Amniotic epithelial cell (primary cell): ENCODE data around the gene LRMDA.
A peak's percentile ranks its signal among the peaks of the same experiment; 100 is the strongest.

ENCODE experiments used
- DNase-seq: peaks from one replicate; pipeline ENCODE4 v3.0.0-alpha.2; 2010; ENCODE audit warnings: low read depth

LRMDA gene

GRCh38 chr10:75672111-75672671, 240.8 kb downstream of the LRMDA start:
- no peak for DNase-seq

- peak; percentile 26 for DNase-seq
Measured at GRCh38 chr10:75672842-75673241, 241.4 kb downstream of the LRMDA start.

DNA sequence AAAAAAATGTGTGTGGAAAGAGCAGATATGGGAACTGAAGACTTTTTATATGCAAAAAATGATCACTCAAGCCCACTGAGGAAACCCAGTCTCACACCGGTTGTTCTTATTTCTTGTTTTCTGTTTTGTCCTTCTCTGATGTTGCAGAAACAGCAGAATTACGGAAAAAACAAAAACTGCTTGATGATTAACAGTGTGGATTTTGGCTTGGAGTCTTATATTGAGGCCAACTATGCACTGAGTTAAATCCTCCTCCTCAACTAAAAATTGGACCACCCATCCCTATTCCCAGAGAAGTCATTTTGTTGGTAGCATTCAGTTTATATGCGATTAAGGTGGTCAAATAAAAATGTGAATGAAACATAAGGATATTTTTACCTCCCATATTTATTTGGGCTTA, 246.1 kb downstream of the LRMDA start:
- DNase-seq: no peak

DNA sequence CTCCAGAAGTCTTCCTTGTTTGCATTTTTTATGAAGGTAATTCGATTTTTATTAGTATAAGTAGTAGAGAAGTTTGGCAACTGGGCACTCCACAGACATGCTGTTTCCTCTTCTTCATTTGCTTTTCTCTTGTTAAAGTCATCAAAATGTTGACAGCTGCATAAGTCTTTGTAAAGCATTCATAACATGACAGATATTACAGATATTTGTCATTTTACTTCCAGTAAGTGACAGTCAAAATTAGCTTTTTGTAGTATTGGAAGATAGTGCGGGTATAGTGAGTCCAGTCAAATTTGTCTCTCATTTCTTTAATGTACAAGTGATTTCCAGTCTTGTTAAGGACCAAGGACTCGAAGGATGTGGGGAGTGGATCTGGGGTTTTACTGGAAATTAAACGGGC, 247.1 kb downstream of the LRMDA start:
- no peak for DNase-seq

- DNase-seq: no peak
Measured at GRCh38 chr10:75679536-75679935, 248.1 kb downstream of the LRMDA start.

DNA sequence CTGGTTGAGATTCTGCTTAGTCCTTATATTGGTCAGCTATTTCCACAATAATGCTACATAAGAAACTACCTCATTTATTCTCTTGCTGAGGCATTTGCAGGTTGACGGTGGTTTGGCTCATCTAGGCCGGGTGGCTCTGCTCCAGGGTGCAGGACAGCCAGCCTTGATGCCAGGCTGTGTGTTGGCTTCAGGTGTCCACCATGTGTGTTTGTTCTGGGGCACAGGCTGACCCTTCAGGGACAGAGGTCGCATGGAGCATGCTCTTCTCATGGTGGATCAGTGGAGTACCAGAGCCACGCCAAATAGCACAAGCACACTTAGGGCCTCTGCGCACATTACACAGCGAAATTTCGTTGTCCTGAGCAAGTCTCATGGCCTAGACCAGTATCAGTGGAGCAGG, 249.9 kb downstream of the LRMDA start:
- no peak for DNase-seq

- no peak for DNase-seq
Measured at GRCh38 chr10:75682649-75683557, 251.5 kb downstream of the LRMDA start.

- no peak for DNase-seq
Measured at GRCh38 chr10:75685187-75685586, 253.8 kb downstream of the LRMDA start.

GRCh38 chr10:75688506-75689300, 257.3 kb downstream of the LRMDA start:
- DNase-seq: no peak

GRCh38 chr10:75693489-75693888, 262.1 kb downstream of the LRMDA start:
- DNase-seq: no peak

GRCh38 chr10:75694269-75694668, 262.8 kb downstream of the LRMDA start:
- no peak for DNase-seq

DNA sequence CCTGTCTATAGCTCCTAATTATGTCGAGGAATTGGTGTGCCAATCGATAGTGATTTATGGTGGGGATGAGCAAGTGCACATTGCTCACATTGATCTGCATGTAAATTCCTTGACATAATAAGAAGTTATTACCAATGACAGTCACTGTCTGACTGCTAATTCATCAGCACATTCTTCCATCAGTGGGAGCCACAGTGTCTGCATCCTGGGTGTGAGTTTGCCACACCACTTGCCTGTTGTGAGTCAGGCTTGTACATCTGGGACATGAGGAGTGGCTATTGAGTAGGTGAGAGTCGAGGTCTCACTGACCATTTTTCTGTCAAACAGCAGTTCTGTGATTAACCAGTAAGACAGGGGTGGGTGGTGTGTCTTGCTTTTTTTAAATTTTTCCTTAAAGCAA, 263.4 kb downstream of the LRMDA start:
- no peak for DNase-seq

DNA sequence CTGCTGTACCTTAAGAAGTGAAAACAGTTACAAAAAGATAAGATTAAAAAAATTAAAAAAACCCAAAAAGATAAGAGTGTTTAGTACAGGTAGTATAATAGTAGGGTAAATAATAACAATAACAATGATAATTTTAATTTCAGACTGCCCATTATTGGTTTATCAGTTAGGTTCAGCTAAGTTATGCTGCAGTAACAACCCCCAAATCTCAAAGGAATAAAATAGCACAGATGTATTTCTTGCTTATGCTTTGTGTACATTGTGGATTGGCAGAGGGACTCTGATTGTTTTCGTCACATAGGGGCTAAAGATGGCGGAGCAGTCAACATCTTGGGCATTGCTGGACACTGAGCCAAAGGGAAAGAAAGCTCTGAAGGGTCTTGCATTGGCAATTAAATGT, 264.6 kb downstream of the LRMDA start:
- DNase-seq: no peak

DNA sequence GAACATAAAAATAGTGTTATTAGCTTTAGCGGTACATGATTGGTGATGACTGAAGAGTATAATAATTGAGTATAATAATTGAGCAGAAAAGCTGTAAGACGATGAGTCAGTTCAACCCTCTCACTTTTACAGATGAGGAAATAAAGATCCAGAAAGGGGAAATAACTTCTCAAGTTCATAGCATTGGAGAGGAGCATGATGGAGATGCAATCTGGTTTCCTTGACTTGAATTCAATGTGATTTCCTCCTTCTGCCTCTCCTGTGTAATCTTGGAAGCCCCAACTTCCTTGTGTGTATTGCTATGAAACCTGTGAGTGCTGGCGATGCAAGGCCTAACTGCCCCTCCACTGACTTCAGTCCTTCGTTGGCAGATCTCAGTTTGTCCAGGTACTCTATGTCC, 265.1 kb downstream of the LRMDA start:
- DNase-seq: no peak

GRCh38 chr10:75703191-75703854, 271.9 kb downstream of the LRMDA start:
- no peak for DNase-seq

DNA sequence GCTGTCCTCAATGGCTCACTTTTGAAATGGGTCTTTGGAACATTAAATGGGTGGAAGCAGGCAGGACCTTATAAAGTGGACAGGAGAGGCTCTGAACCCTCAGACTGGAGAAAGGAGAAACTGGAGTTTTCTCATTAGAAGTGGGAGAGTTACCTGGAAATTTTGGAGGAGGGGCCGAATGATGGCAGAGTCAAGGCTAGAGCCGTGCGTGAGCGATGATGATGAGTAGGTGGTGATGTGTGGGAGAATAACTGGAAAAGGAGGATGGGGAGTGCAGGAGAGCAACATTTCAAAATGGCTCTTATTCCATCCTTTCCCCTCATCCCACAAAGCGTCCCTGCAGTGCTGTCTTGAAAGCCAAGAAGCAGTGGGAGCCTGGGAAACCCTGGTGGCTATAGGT, 274.0 kb downstream of the LRMDA start:
- DNase-seq: no peak

DNA sequence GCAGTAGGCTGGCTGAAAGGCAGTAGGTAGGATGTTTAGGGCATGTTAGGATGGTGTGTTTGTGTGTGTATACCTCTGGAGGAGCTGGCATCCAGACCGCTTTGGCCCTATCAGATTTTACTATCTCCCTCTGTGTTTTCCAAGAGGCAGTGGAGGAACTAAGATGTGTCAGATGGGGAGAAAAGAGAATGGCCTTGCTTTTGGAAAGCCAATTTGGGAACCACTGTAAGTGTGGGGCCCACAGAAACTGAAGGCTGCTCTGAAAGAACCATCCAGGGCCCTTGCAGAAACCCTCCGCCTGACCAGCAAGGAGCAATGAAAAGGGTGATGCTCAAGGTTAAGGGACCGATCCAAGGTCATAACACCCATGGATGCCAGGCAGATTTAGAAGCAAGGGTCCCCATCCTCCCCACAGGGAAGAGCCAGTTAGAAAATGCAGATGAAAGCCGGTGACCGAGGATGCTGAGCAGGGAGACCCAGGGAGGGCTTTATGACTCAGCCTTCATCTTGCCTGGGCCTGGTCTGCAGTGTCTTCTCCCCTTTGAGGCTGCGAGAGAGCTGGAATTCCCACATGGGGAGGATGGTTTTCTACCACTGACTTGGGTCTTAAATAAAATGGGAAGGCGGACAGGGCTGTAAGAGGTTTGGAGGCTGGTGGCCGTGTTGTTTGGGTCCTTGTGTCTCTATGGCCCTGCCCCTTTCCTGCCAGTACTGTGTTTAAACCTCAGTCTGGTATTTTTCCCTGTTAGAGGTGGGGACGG, 275.8 kb downstream of the LRMDA start:
- no peak for DNase-seq

GRCh38 chr10:75708060-75708459, 276.6 kb downstream of the LRMDA start:
- DNase-seq: peak; percentile 2

DNA sequence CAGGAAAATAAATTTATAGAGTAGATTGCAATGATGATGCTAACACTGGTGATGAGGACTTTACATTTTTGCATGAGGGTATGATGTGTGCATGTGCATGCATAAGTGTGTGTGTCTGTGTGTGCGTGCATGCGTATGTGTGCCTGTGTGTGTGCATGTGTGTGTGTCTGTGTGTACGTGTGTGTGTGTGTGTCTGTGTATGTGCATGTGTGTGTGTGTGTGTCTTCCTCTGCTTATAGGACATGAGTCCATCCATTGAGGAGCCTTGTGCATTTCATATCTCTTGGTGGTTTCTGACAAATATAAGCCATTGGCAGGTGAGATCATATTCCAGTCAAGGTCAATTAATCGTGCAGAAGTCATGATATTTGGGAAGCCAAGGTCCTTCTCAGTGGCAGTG, 277.8 kb downstream of the LRMDA start:
- no peak for DNase-seq

DNA sequence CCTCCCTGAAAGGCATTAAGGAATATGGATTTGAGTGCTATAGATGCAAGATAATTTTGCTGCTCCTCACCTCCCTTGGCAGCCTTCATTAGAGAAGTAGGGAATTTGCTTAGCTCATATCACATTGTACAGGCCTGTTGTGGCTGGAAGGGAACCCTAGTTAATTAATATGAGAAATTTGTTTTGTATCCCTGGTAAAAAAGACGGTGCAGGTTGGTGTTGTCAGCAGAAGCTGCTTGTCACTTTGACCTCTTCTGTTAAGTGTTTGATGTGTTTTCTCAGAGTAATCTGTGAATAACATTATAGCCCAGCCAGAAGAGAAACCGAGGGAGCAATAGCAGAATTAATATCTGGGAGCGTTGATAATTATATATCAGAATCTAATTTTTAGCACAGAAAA, 278.4 kb downstream of the LRMDA start:
- no peak for DNase-seq

DNA sequence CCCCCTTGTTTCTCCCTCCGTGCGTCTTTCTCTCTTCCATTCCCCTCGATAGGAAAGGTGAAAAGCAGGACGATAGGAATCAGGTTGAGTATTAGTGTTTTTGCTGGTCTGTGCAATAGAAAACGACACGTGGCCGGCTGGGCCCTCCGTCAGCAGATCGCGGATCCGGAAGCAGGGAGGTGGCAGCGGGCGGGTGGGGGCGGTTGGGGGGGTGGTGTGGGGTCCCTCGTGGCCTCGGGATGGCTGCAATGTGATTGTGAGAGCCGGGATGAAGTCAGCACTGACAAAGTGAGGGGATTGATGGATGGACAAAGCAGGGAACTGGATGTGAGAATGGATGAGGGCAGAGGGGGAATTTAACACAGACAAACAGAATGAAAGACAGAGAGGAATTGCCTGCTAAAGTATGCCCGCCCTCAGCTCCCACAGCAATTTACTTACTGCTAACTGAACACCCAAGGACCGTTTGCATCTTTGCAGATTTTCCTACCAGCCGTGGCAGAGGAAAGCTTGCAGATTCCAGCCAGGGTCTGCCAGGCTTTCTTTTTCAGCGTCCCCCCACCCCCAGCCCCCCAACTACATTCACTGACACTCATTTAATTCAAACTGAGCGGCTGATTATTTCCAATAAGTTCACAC, 280.9 kb downstream of the LRMDA start:
- no peak for DNase-seq
